ENCODE data around the gene GRB14.
"Not testable (repeated sequence)": the region's sequence is repeated elsewhere in the genome, so short reads cannot be mapped to it uniquely, and the experiment has no call there.

GRB14 gene

DNA sequence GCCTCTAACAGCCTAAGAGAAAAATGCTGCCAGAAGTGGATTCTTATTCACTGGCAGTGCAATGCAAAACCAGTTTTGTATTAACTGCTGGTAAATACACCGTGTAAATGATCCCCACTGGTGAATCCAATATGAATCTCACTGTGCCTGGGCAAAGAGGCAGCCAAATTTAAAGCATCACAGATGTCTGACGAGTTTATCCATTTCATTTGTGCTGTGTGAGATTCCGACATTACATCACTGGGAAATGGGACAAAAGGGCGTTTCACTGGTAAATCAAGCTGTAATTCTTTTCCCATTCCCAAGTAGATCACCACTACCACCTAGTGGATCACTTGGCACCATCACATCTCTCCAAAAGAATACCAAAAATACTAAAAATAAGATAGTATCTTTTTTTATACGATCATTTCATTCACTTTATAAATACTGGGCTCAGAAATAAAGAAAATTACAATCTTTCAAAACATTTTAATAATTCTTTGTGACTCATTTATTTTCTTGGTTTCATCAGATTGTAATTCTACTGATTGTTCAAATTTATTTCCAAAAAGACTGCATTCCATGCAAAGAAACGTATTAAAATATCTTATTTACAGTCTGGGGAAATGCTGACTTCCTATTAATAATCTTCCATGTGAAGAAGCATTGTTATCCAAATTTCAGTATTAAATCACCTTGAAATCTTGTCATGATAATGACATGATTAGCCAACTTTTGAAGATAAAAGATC lies 125.6 kb downstream of the GRB14 start:
- DNase-seq (ENCODE audit: low spot score): peak; percentile 61

DNA sequence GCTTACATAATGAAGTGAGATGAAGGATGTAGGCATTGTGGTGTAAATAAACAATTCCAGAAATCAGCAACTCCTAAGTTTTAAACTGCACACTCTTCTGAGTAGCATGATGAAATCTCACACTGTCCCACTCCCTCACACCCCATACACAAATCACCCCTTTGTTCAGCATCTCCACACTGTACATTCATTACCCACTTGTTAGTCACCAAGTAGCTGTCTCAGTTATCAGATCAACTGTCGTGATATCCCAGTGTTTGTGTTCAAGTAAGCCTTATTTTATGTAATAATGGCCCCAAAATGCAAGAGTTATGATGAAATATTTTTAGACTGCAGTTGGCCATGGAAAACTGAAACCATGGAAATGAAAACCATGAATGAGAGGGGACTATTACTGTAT lies 135.7 kb downstream of the GRB14 start:
- DNase-seq (ENCODE audit: low spot score): no peak

DNA sequence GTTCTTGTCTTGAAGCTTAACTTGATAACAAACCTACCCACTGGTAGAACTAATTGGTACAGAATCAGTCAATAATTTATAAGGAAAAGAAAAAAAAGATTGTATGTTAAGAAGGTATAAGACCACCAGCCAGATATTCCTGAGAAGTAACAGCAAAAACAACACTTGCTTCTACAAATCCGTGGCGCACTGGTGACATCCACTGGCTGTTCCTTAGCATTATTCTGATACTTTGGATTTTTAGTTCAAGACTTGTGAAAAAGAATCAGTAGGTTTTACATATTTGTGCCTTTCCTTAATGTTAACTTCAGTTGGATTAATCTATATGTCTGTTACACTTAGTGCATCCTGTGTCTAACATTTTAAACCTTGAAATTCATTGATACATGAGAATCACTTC lies 141.8 kb downstream of the GRB14 start:
- DNase-seq (ENCODE audit: low spot score): peak; percentile 48

DNA sequence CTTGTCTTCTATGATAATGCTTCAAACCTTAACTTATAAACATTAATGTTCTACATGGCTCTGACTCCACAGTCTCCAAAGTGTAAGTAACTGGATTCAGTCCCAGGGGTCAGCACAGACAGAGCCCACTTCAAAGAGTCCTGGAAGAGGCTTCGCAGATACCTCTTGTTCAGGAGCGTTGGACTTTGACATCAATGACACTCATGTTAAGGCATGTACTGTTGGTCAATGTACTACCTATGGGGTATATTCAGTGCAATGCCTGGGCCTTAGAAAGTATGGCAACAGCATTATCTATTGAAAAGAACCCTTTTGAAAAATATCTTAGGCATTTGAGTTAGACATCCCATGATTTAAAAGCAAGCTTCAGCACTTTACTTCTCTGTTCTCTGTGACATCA lies 143.1 kb downstream of the GRB14 start:
- no peak for DNase-seq (ENCODE audit: low spot score)

DNA sequence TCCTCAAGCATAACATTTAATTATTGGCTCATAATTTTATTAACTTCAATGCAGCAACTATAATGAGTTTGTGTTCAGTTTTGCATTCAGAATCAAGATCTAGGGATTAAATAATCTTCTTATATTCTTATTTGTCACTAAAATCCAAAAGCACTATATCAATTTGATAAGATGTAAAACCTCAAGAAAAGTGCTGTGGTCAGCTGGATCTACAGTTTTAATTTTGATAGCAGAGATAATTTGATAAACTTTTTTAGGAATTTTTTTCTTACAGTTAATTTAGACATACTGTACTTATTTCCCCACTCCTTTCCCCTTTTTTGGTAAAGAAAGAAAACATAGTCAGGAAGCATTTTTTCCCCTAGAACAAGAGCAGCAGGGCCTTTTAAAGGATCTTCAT lies 146.4 kb downstream of the GRB14 start:
- no peak for DNase-seq (ENCODE audit: low spot score)

DNA sequence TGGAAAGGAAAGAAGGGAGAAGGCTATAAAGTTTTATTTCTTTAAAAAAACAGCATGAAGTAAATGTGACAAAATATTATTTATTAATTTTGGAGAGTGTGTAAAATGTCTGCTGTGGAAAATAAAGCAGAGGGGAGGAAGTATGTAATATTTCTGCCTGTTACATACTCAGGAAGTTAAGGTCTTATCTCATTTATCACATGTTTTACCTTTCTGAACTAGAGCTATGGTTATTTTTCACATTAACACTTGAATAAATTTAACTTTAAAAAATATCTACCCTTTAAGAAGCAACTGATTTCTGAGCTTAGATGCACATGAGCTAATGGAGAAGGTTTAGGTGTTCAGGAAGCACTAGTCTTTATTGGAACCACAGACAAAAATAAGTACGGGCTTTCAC lies 148.3 kb downstream of the GRB14 start:
- DNase-seq (ENCODE audit: low spot score): no peak

DNA sequence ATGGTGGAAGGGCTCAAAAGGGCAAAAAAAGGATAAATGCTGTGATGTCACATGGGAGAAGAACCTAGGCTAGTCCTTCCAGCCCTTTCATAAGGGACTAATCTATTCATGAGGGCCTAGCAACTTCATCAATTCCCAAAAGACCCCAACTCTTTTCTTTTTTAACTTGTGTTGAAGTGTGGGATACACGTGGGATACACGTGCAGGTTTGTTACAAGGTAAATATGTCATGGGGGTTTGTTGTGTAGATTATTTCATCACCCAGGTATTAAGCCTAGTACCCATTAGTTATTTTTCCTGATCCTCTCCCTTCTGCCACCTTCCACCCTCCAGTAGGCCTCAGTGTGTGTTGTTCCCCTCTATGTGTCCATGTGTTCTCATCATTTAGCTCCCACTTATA lies 156.2 kb downstream of the GRB14 start:
- DNase-seq (ENCODE audit: low spot score): not testable (repeated sequence)

DNA sequence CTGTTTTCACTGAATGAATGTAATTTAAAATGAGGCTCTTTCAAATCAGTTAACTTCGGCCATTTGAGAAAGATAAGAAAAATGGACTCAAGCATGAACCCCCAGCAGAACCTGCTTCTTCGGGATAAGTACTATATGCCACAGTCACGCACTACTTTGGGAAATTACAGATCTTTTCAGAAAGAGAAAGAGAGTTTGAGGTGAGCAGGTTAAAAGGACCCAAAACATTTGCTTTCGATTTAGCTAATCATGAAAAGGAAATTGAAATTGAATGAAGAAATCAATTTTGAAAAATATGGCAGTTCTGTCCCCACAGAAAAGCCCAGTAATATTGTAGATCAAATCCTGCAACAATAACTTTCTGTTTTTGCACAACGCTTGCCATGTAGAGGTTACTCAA lies 156.9 kb downstream of the GRB14 start:
- DNase-seq (ENCODE audit: low spot score): no peak

DNA sequence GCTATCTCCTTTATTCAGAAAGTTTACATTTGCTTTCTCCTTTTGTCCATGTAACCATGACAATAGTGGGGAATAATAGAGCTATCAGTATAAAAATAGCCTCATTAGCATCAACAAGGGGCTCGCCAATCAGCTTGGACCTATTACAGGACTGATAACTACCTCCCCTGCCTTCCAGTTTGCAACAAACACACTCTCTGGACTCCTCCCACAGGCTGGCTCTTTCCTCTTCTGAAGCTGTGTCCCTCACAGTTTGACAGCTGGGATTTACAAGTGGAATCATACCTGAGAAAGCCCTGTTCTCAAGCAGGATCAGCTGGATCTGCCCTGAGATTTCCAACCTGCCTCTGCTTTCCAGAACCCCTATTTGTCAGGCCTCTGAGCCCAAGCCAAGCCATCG lies 162.5 kb downstream of the GRB14 start:
- no peak for DNase-seq (ENCODE audit: low spot score)

DNA sequence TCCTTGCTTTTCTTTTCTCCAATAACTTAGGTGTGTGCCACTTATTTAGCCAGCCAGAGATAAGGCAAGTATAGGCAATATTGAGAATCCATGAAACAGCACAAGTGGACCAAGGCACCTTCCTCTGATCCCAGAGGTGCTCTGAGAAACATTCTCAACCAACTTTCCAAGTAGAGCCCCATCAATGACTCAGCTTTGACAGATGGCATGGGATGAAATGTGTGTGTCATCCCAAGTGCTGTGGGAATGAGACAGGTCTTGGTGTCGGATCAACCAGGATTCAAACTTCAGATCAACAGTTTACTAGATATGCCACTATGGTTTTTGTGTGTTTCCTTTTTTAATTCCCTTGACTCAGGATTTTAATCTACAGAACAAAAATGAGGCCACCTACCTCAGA lies 164.0 kb downstream of the GRB14 start:
- DNase-seq (ENCODE audit: low spot score): peak; percentile 1

DNA sequence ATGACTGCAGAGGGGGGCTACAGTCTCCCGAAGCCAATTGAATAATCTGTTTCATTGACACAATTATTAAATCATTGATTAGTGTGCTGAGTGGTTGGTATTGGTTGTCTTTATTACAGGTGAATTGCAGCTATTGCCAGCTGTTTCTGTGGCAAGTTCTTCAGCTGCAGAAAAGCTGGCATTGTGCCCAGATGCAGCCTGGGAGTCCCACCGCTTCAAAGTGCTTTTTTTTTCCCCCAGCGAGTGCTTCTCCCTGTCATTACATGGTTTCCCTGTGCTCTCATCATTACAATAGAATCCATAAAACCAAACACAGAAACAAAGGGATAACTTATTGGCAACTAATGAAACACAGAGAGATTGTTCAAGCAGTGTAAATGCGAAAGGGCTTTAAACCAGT lies 164.7 kb downstream of the GRB14 start:
- DNase-seq (ENCODE audit: low spot score): no peak

DNA sequence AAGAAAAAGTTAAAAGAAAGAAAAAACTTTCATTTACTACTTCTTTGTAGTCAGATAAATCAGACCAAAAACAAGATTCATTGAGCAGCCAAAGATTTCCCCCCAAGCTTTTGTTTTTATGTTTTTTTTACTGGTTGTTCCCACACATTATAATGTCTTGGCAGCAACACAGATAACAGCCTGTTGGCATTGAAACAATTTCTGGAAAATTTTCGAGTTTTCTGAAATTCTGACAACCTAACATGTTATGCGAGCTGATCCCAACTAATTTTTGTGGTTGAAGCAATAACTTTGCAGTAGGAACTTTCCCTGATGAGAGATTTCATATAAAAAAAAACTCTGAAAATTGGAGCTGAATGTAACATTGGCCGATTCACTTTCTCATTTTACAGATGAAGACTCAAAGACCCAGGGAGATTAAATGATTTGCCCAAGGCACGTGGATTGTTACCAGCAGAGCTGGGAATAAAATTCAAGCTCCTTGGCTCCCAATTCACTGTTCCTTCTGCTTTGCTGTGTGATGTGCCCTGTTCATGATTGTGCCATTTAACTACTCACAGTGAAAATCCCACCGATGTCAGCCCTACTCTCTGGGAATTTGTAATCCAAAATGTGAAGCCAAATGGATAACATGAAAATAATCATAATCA lies 167.5 kb downstream of the GRB14 start:
- no peak for DNase-seq (ENCODE audit: low spot score)

DNA sequence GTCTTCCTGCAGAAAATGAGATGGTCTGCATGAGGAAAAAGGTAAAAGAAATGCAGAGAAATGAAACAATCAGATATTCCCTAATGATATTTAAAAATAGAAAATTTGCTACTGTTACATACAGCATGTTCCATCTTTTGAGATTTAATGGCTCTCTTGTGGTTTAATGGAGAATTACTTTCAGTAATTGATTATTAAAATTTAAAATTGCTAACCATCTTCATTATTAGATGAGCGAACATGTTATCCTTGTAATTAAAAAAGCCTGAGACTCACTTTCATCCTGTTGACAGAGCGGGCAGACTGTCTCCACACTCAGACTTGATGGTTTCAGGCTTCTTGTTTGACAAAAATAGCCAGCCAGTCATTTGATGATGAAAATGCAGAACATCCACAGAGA lies 171.0 kb downstream of the GRB14 start:
- DNase-seq (ENCODE audit: low spot score): no peak

DNA sequence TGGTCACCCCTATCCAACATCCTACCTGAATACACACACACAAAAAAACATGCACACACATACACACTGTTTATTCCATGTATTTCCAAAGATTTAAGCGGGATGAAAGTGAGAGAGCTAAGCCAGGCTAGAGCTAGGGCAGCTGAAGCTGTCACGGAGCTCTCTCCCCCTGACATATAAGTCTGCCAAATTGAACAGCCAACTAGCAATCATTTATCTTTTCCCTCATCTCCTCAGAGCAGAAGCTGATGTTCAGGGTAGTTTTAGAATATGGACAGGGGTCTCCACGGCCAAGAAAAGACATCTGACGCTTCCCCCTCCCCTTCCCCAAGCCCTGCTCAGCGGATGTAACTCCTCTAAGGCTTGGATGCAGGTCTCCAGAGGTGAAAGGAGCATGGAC lies 171.6 kb downstream of the GRB14 start:
- no peak for DNase-seq (ENCODE audit: low spot score)

DNA sequence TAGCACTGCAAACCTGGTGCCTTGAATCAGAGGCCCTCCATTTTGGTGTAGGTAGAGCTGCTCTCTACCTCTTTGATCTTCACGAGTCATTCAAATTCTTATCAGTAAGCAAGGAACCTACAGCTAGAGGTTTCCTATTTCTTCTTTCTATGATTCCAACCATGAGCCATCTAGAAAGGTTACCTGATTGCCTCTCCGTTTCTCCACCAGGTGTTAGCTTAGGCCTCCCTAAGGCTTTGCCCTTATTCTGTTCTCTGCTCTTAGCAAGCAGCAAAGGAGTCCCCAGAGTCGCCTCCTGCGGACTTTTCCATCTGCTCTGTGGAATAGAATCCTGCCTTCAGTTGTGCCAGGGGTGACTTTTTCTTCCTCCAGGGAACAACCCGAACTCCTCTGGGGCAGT lies 173.6 kb downstream of the GRB14 start:
- DNase-seq (ENCODE audit: low spot score): no peak

All from RKO (cell line).